Measurements from ENCODE around the gene JKAMP.

The JKAMP gene

GRCh38 chr14:59450716-59451115 is 33.6 kb upstream of the JKAMP start:
- Histone ChIP-seq H3K36me3 (ENCODE audit: control insufficient read depth, insufficient read depth, low read length) (no peaks in the 10 kb centered on the region), H3K27me3 (replicated peaks; ENCODE audit: control insufficient read depth, insufficient read depth, low read length) (no peaks in the 10 kb centered on the region), H3K4me3 (replicated peaks; ENCODE audit: low read depth, low read length) (no peak overlapping the region)
- TF ChIP-seq, protein P1, sequence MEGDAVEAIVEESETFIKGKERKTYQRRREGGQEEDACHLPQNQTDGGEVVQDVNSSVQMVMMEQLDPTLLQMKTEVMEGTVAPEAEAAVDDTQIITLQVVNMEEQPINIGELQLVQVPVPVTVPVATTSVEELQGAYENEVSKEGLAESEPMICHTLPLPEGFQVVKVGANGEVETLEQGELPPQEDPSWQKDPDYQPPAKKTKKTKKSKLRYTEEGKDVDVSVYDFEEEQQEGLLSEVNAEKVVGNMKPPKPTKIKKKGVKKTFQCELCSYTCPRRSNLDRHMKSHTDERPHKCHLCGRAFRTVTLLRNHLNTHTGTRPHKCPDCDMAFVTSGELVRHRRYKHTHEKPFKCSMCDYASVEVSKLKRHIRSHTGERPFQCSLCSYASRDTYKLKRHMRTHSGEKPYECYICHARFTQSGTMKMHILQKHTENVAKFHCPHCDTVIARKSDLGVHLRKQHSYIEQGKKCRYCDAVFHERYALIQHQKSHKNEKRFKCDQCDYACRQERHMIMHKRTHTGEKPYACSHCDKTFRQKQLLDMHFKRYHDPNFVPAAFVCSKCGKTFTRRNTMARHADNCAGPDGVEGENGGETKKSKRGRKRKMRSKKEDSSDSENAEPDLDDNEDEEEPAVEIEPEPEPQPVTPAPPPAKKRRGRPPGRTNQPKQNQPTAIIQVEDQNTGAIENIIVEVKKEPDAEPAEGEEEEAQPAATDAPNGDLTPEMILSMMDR (IDR thresholded peaks at IDR 0.05; ENCODE audit: insufficient read depth, low read length, poor library complexity, severe bottlenecking), result no peak
- DNase-seq (ENCODE audit: extremely low read depth, insufficient read length), result no peak

GRCh38 chr14:59451849-59452248 is 32.5 kb upstream of the JKAMP start:
- Histone ChIP-seq H3K27me3 (replicated peaks; ENCODE audit: control insufficient read depth, insufficient read depth, low read length) (no peaks in the 10 kb centered on the region), H3K36me3 (ENCODE audit: control insufficient read depth, insufficient read depth, low read length) (no peaks in the 10 kb centered on the region), H3K4me3 (replicated peaks; ENCODE audit: low read depth, low read length) (no peak overlapping the region)
- TF ChIP-seq, protein P1 (IDR thresholded peaks at IDR 0.05; ENCODE audit: insufficient read depth, low read length, poor library complexity, severe bottlenecking), result no peak
- DNase-seq (ENCODE audit: extremely low read depth, insufficient read length), result no peak

DNA sequence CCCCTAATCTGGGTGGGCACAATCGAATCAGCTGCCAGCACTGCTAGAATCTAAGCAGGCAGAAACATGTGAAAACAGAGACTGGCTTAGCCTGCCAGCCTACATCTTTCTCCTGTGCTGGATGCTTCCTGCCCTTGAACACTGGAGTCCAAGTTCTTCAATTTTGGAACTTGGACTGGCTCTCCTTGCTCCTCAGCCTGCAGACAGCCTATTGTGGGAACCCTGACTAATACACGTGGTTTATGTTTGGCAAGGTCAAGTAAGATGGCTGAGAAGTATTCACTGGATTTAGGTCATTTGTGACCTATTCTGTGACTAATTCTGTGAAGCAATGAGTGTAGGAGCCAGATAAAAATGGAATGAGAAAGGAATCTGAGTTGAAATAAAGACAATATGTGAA is 30.2 kb upstream of the JKAMP start:
- Histone ChIP-seq H3K36me3 (ENCODE audit: control insufficient read depth, insufficient read depth, low read length) (no peaks in the 10 kb centered on the region), H3K4me3 (replicated peaks; ENCODE audit: low read depth, low read length) (no peak overlapping the region), H3K27me3 (replicated peaks; ENCODE audit: control insufficient read depth, insufficient read depth, low read length) (no peaks in the 10 kb centered on the region)
- TF ChIP-seq, protein P1 (IDR thresholded peaks at IDR 0.05; ENCODE audit: insufficient read depth, low read length, poor library complexity, severe bottlenecking), result no peak
- DNase-seq (ENCODE audit: extremely low read depth, insufficient read length), result no peak

- TF ChIP-seq, protein P1 (IDR thresholded peaks at IDR 0.05; ENCODE audit: insufficient read depth, low read length, poor library complexity, severe bottlenecking), result no peak
- Histone ChIP-seq H3K36me3 (ENCODE audit: control insufficient read depth, insufficient read depth, low read length) (no peaks in the 10 kb centered on the region), H3K4me3 (replicated peaks; ENCODE audit: low read depth, low read length) (no peak overlapping the region), H3K27me3 (replicated peaks; ENCODE audit: control insufficient read depth, insufficient read depth, low read length) (no peaks in the 10 kb centered on the region)
- DNase-seq (ENCODE audit: extremely low read depth, insufficient read length), result no peak
These were observed 28.9 kb upstream of the JKAMP start for GRCh38 chr14:59455411-59455810.

DNA sequence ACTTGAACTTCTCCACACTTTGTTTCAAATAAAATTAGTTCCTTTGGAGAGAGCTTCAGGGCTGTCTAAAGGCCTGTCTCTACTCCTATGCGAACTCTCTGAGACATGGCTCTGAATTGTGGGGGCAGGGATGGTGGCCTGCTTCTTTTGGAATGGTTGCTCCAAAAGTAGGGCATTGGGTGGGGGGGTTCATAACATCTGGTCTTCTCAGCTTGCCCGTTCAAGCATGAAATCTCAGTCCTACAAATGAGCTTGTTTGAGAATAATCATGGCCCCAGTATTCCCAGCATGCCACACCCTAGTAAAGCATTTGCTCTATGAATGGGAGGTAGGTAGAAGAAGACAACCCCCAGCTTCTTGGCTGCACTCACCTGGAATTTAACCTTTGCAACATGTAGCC is 25.8 kb upstream of the JKAMP start:
- H3K4me3 ChIP-seq (replicated peaks; ENCODE audit: low read depth, low read length), result no peak overlapping the region
- no peak for DNase-seq (ENCODE audit: extremely low read depth, insufficient read length)
- TF ChIP-seq, protein P1 (IDR thresholded peaks at IDR 0.05; ENCODE audit: insufficient read depth, low read length, poor library complexity, severe bottlenecking), result no peak
- H3K27me3 ChIP-seq (replicated peaks; ENCODE audit: control insufficient read depth, insufficient read depth, low read length), result no peaks in the 10 kb centered on the region
- no peaks in the 10 kb centered on the region for H3K36me3 ChIP-seq (ENCODE audit: control insufficient read depth, insufficient read depth, low read length)

- Histone ChIP-seq H3K4me3 (replicated peaks; ENCODE audit: low read depth, low read length) (no peak overlapping the region), H3K27me3 (replicated peaks; ENCODE audit: control insufficient read depth, insufficient read depth, low read length) (no peaks in the 10 kb centered on the region), H3K36me3 (ENCODE audit: control insufficient read depth, insufficient read depth, low read length) (no peaks in the 10 kb centered on the region)
- TF ChIP-seq, protein P1 (IDR thresholded peaks at IDR 0.05; ENCODE audit: insufficient read depth, low read length, poor library complexity, severe bottlenecking), result no peak
- DNase-seq (ENCODE audit: extremely low read depth, insufficient read length), result no peak
These were observed 23.9 kb upstream of the JKAMP start for GRCh38 chr14:59460378-59460777.

All from GM06990 (cell line).